ENCODE data around the gene SNAPC5. TPM values are rescaled to one million over a fixed set of nuclear protein-coding genes. Genes with fewer than 3 reads are reported as not detected.

Gene SNAPC5
- total RNA-seq, 1 donor: 14.5 TPM

DNA sequence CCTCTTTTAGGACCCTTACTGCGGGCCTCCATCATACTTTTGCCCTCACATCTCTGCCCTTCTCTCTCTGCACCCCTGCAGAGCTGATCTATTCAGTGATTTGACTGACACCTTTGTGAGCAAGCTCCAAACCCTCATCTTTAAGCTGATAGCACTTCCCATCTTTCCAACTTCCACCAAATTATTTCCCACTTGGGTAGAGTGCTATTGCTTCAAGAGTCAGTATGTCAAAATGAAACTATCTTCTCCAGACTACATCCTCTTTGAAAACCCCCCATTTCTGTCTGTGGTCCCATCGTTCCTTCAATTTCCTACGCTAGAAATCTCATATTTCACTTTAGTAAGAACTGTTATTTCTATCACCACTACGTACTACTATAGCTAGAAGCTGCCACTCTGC lies 27.3 kb upstream of the SNAPC5 start:
- no peak overlapping the region for H3K4me2 ChIP-seq (ENCODE audit: insufficient read depth, low read length)
- H3K9me3 ChIP-seq (ENCODE audit: low read depth, low read length): no peaks in the 10 kb centered on the region
- no peak overlapping the region for H3K4me3 ChIP-seq (ENCODE audit: insufficient read depth, low read length)
- H3K27me3 ChIP-seq (ENCODE audit: insufficient read depth, low read length): no peaks in the 10 kb centered on the region
- H3K27ac ChIP-seq (ENCODE audit: low read depth, low read length): no peak overlapping the region
- H3K36me3 ChIP-seq (ENCODE audit: insufficient read depth, low read length): peaks cover 33% of the 10 kb centered on the region
- H2AFZ ChIP-seq (ENCODE audit: low read length): no peak overlapping the region
- H3K79me2 ChIP-seq (ENCODE audit: insufficient read depth, low read length): no peaks in the 10 kb centered on the region
- TF ChIP-seq CTCF (IDR thresholded peaks at IDR 0.05; ENCODE audit: extremely low read depth, low read depth, low read length): no peak
- no peaks in the 10 kb centered on the region for H3K4me1 ChIP-seq (ENCODE audit: insufficient read depth, low read length)
- DNase-seq (ENCODE audit: insufficient read length, low spot score, missing footprints): no peak
- no peaks in the 10 kb centered on the region for H4K20me1 ChIP-seq (ENCODE audit: insufficient read depth, low read length)

DNA sequence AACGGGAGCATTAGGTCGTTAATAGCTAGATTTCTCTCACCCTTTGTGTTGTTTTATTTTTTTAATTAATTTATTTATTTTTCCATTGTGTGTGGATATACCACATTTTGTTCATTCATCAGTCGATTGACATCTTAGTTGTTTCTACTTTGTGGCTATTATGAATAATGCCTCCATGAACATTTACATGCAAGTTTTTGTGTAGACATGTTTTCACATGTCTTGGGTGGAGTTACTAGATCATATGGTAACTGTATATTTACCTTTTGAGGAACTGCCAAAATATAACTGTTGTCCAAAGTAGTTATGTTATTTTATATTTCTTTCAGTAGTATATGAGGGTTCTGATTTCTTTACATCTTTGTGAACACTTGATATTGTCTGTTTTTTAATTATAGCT lies 26.4 kb upstream of the SNAPC5 start:
- no peaks in the 10 kb centered on the region for H3K9me3 ChIP-seq (ENCODE audit: low read depth, low read length)
- H3K27me3 ChIP-seq (ENCODE audit: insufficient read depth, low read length): no peaks in the 10 kb centered on the region
- H3K79me2 ChIP-seq (ENCODE audit: insufficient read depth, low read length): no peaks in the 10 kb centered on the region
- no peaks in the 10 kb centered on the region for H3K4me1 ChIP-seq (ENCODE audit: insufficient read depth, low read length)
- peaks cover 27% of the 10 kb centered on the region for H3K36me3 ChIP-seq (ENCODE audit: insufficient read depth, low read length)
- DNase-seq (ENCODE audit: insufficient read length, low spot score, missing footprints): no peak
- no peak overlapping the region for H2AFZ ChIP-seq (ENCODE audit: low read length)
- no peak overlapping the region for H3K4me2 ChIP-seq (ENCODE audit: insufficient read depth, low read length)
- no peaks in the 10 kb centered on the region for H4K20me1 ChIP-seq (ENCODE audit: insufficient read depth, low read length)
- TF ChIP-seq CTCF (IDR thresholded peaks at IDR 0.05; ENCODE audit: extremely low read depth, low read depth, low read length): no peak
- no peak overlapping the region for H3K27ac ChIP-seq (ENCODE audit: low read depth, low read length)
- H3K4me3 ChIP-seq (ENCODE audit: insufficient read depth, low read length): no peak overlapping the region

- no peak for TF ChIP-seq CTCF (IDR thresholded peaks at IDR 0.05; ENCODE audit: extremely low read depth, low read depth, low read length)
- DNase-seq (ENCODE audit: insufficient read length, low spot score, missing footprints): peak; percentile 84
- no peaks in the 10 kb centered on the region for H3K27me3 ChIP-seq (ENCODE audit: insufficient read depth, low read length)
Observed at GRCh38 chr15:66515901-66516322, 18.4 kb upstream of the SNAPC5 start.

GRCh38 chr15:66514586-66514985 lies 17.0 kb upstream of the SNAPC5 start:
- Histone ChIP-seq H3K9me3 (ENCODE audit: low read depth, low read length) (no peaks in the 10 kb centered on the region), H3K36me3 (ENCODE audit: insufficient read depth, low read length) (peaks cover 6% of the 10 kb centered on the region), H3K4me3 (ENCODE audit: insufficient read depth, low read length) (no peak overlapping the region), H3K27me3 (ENCODE audit: insufficient read depth, low read length) (no peaks in the 10 kb centered on the region), H4K20me1 (ENCODE audit: insufficient read depth, low read length) (no peaks in the 10 kb centered on the region), H3K4me1 (ENCODE audit: insufficient read depth, low read length) (peaks cover 5% of the 10 kb centered on the region), H3K79me2 (ENCODE audit: insufficient read depth, low read length) (no peaks in the 10 kb centered on the region), H3K27ac (ENCODE audit: low read depth, low read length) (no peak overlapping the region), H3K4me2 (ENCODE audit: insufficient read depth, low read length) (no peak overlapping the region), H2AFZ (ENCODE audit: low read length) (no peak overlapping the region)
- TF ChIP-seq CTCF (IDR thresholded peaks at IDR 0.05; ENCODE audit: extremely low read depth, low read depth, low read length): no peak
- DNase-seq (ENCODE audit: insufficient read length, low spot score, missing footprints): no peak

More at GRCh38 chr15:66515901-66516322, 18.4 kb upstream of the SNAPC5 start:
- H3K79me2 ChIP-seq (ENCODE audit: insufficient read depth, low read length): no peaks in the 10 kb centered on the region
- H3K4me3 ChIP-seq (ENCODE audit: insufficient read depth, low read length): no peak overlapping the region
- no peak overlapping the region for H2AFZ ChIP-seq (ENCODE audit: low read length)
- no peaks in the 10 kb centered on the region for H4K20me1 ChIP-seq (ENCODE audit: insufficient read depth, low read length)
- no peaks in the 10 kb centered on the region for H3K9me3 ChIP-seq (ENCODE audit: low read depth, low read length)
- H3K36me3 ChIP-seq (ENCODE audit: insufficient read depth, low read length): peaks cover 9% of the 10 kb centered on the region
- H3K4me1 ChIP-seq (ENCODE audit: insufficient read depth, low read length): peaks cover 5% of the 10 kb centered on the region
- H3K27ac ChIP-seq (ENCODE audit: low read depth, low read length): no peak overlapping the region
- H3K4me2 ChIP-seq (ENCODE audit: insufficient read depth, low read length): no peak overlapping the region

Measured in osteoblast (primary cell).